SKM-1 treated with dmso at 0.1 percent for 144 hours (cell line): Measurements from ENCODE around the gene TCEAL4.

Experiments
- DNase-seq: peaks from one replicate; lab custom pipeline; 2025; ENCODE audit not compliant: unreplicated experiment; lab: John Stamatoyannopoulos, UW

TCEAL4 gene

DNA sequence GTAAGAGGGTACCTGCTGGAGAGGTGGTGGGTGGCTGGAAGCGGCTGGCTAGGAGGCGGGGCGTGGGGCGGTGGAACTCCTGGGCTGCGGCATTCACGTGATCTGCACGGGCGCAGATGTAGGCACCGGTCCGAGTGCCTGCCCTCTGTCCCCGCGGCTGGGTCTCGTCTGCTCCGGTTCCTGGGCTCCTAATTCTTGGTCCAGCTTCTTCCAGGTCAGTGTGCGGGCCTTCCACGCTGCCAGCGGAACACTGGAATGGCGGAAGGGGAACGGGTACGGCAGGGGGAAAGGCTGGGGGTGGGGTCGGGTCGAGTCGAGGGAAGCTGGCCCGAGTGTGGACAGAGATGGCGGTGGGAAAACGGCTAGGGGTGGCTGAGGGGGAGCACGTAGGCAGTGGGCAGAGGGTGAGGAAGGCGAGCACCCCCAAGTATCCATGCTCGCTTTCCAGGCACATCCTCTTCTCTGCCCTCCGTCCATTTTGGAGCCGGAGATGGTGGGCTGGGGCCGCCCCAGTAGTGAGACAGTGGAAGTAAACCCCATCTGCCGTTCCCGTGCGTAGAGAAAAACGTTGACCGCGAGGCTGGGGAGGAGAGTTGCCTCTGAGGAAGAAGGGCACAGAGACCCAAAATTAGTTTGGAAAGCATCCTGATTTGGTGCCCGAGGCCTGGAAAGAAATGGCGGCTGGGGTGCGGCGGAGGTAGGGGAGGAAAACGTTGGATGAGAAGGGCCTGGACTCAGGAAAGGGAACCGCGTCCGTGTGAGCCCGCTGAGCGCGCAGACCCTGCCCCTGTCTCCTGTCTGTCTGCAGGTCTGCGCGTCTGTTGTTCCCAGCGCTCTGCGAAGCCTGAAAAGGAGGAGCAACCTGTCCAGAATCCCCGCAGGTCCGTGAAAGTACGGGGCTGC, at the start of gene TCEAL4:
Gene TCEAL4, plus strand, starts transcription at position 105 of the 903 bp plus-strand sequence. CDS start 1,161 bp downstream, outside the sequence.
- peak; percentile 3 for DNase-seq

DNA sequence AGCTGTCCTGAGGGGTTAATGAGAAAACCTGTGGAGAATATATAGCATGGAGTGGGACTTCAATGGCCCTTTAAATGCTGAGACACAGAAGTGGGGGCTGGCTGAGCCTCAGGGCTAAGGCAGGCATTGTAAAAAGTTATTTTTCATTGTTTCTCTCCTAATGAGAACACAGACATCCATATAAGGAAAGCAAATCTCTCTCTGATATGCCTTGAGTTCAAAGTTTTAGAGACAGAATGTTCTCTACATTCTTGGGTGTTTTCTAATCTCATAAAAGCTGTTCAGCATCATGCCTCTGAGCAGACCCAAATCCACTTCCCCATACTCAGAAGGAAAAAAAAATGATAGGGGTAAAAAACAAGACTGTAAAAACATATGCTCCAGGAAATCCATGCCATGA, 49.2 kb upstream of the TCEAL4 start:
- DNase-seq, result no peak

GRCh38 chrX:103536732-103537131, 48.6 kb upstream of the TCEAL4 start:
- no peak for DNase-seq

DNA sequence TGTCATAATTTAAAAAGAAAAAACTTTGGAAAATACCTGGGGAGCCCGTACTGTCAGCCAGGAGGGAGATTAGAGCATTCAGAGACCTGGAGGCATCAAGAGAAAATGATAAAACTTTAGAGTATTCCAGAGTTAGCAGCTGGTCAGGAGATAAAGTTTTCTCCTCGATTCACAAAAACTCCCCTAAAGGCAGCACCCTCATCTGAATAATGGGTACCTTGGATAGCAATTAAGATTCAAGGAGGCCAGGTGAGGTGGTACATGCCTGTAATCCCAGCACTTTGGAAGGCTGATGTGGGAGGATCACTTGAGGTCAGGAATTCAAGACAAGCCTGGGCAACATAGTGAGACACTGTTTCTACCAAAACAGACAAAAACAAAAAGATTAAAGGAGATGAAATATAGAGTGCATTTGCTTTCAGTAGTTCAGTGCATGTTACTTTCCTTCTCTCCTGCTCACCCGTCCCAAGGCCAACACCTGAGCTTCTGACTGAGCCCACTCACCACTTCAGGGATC, 47.4 kb upstream of the TCEAL4 start:
- DNase-seq, result no peak

- DNase-seq, result no peak
These were observed 46.6 kb upstream of the TCEAL4 start for GRCh38 chrX:103538728-103539127.

DNA sequence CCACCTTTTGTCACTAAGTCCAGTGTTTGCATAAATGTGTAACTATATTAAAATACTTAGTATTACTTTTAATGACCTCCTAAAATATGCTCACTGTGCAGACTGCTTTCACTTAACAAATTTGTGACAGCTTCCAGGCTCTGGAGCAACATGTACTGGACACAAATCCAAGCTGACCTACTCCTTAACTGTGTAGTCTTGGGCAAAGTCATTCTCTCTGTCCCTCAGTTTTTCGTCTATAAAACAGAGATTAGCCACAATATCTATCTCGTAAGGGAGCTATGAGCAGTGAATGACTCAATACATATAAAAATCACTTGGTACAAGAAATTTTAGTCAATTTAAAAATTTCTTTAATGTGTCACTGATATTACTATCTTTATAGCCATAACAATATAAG, 45.6 kb upstream of the TCEAL4 start:
- DNase-seq, result no peak

- DNase-seq, result no peak
These were observed 45.2 kb upstream of the TCEAL4 start for GRCh38 chrX:103540145-103540544.

DNA sequence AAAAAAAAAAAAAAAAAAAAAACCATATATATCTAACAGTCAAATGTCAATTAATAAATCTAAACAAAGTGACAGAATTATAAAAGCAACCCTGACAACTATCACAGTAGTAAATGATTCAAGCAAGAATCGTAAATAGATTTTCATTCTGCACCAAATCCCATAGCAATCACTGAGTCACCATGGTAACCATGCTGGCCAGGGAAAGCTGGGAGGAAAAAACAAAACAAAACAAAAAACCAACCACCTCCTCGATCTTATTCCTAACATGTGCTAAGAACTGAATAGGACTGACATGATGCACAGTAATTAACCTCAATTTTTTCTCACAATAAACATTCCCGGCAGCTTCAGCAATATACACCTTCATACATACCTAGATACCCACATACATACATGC, 35.4 kb upstream of the TCEAL4 start:
- DNase-seq, result no peak

- no peak for DNase-seq
These were observed 34.8 kb upstream of the TCEAL4 start for GRCh38 chrX:103550415-103551051.

- DNase-seq, result no peak
These were observed 33.1 kb upstream of the TCEAL4 start for GRCh38 chrX:103552236-103552635.

- no peak for DNase-seq
These were observed 30.5 kb upstream of the TCEAL4 start for GRCh38 chrX:103554687-103555424.

DNA sequence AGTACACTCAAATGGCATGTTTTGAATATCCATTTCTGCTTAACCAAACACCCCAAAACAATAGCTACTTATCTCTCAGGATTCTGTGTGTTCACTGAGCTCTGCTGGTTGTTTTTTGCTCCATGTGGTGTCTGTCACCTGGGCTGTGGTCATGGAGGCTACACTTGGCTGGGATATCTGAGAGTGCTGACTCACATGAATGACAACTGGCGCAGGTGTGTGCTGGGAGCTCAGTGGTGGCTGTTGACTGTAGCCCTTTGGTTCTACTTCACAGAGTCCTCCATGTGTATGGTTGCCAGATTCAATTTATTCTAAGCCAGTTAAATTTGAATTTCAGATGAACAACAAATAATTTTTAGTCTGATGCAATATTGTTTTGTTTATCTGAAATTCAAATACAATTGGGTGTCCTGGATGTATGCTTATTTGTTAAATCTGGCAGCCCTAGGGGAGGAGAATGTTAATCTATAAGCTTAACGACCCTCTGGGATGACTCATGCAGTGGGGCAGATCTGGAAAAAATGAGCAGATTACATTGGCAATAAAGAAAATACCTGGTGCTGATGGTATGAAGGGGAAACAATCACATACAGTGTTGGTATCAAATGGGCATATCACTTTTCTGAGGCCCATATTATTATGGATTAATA, 28.2 kb upstream of the TCEAL4 start:
- no peak for DNase-seq

DNA sequence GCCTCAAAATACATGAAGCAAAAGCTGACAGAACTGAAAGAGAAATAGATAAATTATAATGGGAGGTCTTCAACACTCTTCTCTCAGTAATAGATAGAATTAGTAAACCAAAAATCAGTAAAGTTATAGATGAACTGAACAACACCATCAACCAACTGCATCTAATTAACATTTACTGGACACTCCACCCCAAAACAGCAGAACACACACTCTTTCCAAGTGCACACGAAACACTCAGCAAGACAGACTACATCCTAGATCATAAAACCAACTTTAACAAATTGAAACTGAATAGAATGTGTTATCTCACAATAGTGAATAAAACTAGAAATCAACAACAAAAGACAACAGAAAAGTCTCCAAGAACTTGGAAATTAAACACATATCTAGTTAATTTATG, 25.1 kb upstream of the TCEAL4 start:
- DNase-seq, result no peak

- DNase-seq, result no peak
These were observed 22.5 kb upstream of the TCEAL4 start for GRCh38 chrX:103562801-103563200.

GRCh38 chrX:103565197-103565596, 20.1 kb upstream of the TCEAL4 start:
- DNase-seq, result no peak

- no peak for DNase-seq
These were observed 19.6 kb upstream of the TCEAL4 start for GRCh38 chrX:103565752-103566151.

DNA sequence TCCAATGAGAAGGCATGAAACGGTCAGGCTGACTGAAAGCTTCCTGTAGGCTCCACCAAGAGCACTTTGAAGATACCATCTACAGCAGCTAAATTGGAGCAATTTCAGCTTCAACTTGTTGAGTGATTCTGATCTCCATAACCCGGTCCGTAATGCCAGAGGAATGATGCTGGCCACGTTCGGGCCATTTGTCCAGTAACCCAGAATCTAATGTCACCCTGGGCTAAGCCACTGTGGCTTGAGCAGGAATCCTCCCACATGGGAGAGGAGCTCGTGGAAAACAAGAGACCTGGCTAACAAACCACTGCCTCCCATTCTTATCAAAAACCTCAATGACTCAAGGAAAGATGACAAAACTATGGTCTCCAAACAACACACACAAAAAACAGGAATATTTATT, 14.2 kb upstream of the TCEAL4 start:
- no peak for DNase-seq

GRCh38 chrX:103571726-103572125, 13.6 kb upstream of the TCEAL4 start:
- DNase-seq, result no peak

GRCh38 chrX:103573202-103573601, 12.1 kb upstream of the TCEAL4 start:
- DNase-seq, result no peak

GRCh38 chrX:103584596-103584995, 719 bp upstream of the TCEAL4 start:
- DNase-seq, result no peak

GRCh38 chrX:103586314-103586646, 965 bp downstream of the TCEAL4 start:
- DNase-seq, result no peak
